ENCODE data around the gene ST3GAL2.

- TF ChIP-seq EZH2phosphoT487 (IDR thresholded peaks at IDR 0.05; ENCODE audit: borderline replicate concordance, low read depth, low read length) (no peak), CTCF (conservative IDR thresholded peaks at IDR 0.05; ENCODE audit: low read length) (no peak)
These were observed 6.6 kb downstream of the ST3GAL2 start for GRCh38 chr16:70432356-70432722.

Data from OCI-LY7 (cell line).